CD4-positive, alpha-beta T cell (primary cell): ENCODE measurements around the gene LRPAP1. TPM values are rescaled to one million over a fixed set of nuclear protein-coding genes. Genes with fewer than 3 reads are reported as not detected.

ENCODE experiments used
- ATAC-seq: fragments of 200-7000 bp; cut with Tn5 transposase; one replicate; pipeline ENCODE4 v1.10.0; 2022; ENCODE audit warnings: mild to moderate bottlenecking; ENCODE audit not compliant: poor library complexity
- CTCF ChIA-PET: fragments of 350-600 bp; sonication (Branson Sonifier 250); formaldehyde crosslinking; loops from one replicate; lab custom pipeline; 2021; ENCODE audit warnings: antibody characterized with exemption, inconsistent platforms; lab: Charles Lee
- POLR2A ChIA-PET: fragments of 350-600 bp; sonication (Branson Sonifier 250); formaldehyde crosslinking; loops from one replicate; lab custom pipeline; 2021; ENCODE audit warnings: antibody characterized with exemption, inconsistent platforms; lab: Charles Lee
- DNase-seq, 14 experiments: peaks; one replicate each; pipeline ENCODE4 v3.0.0-alpha.2; 2013 to 2020; ENCODE audit warnings: mixed read lengths in 2 of 14
- H3K27ac ChIP-seq, 2 donors: one replicate each; pipeline versions ENCODE4 v1.5.1 to v1.7.0; 2013; ENCODE audit warnings: low read length in 2 of 2, low read depth in 1 of 2, mild to moderate bottlenecking in 1 of 2
- H3K27me3 ChIP-seq, 2 experiments: 1 replicate in 1 of 2; 2 replicates in 1 of 2; pipeline versions ENCODE4 v1.6.1 to v1.7.0; 2013; ENCODE audit warnings: low read length in 2 of 2, control low read depth in 1 of 2, mild to moderate bottlenecking in 1 of 2, moderate library complexity in 1 of 2; ENCODE audit not compliant: insufficient read depth in 2 of 2, control insufficient read depth in 1 of 2
- H3K36me3 ChIP-seq: one replicate; pipeline ENCODE4 v1.6.1; 2013; ENCODE audit warnings: low read length, control low read depth; ENCODE audit not compliant: insufficient read depth
- H3K4me1 ChIP-seq: one replicate; pipeline ENCODE4 v1.6.1; 2013; ENCODE audit warnings: low read length, control low read depth; ENCODE audit not compliant: insufficient read depth
- H3K4me3 ChIP-seq: one replicate; pipeline ENCODE4 v1.5.1; 2013; ENCODE audit warnings: mild to moderate bottlenecking, low read length, moderate library complexity
- H3K9me3 ChIP-seq, 2 experiments: 1 replicate in 1 of 2; 2 replicates in 1 of 2; pipeline versions ENCODE4 v1.6.1 to v1.7.0; 2013; ENCODE audit warnings: low read length in 2 of 2, mild to moderate bottlenecking in 2 of 2, control low read depth in 1 of 2, moderate library complexity in 1 of 2; ENCODE audit not compliant: control insufficient read depth in 1 of 2, insufficient read depth in 1 of 2
- H3K27ac Mint-ChIP-seq: one replicate; pipeline ENCODE4 v1.8.0; 2020; ENCODE audit warnings: mixed read lengths
- H3K27me3 Mint-ChIP-seq: one replicate; pipeline ENCODE4 v1.8.0; 2021; ENCODE audit warnings: mixed read lengths
- H3K36me3 Mint-ChIP-seq: one replicate; pipeline ENCODE4 v1.8.0; 2021; ENCODE audit warnings: low read depth, mixed read lengths
- H3K4me1 Mint-ChIP-seq: one replicate; pipeline ENCODE4 v1.8.0; 2021; ENCODE audit warnings: low read depth, mixed read lengths
- H3K4me3 Mint-ChIP-seq: one replicate; pipeline ENCODE4 v1.8.0; 2020; ENCODE audit warnings: mild to moderate bottlenecking, mixed read lengths
- H3K9me3 Mint-ChIP-seq: one replicate; pipeline ENCODE4 v1.8.0; 2020; ENCODE audit warnings: mixed read lengths
- intact Hi-C, 2 experiments: fragments of 100-400 bp; cut with DNase I in 1 of 2; cut with micrococcal nuclease in 1 of 2; formaldehyde crosslinking; loops; one replicate each; pipeline versions ENCODE4 v1.15.1 to v1.9.0; 2023 to 2025; cut with DNase I, micrococcal nuclease
- total RNA-seq, 174 experiments: library from RNA in 2 of 174; stranded (reverse) in 2 of 174; gene quantifications; one replicate each; pipeline ENCODE4 v1.2.3 and lab custom pipeline; 2021 to 2026
- TF ChIP-seq, protein P1 (sequence below): fragments of 200-600 bp; IDR thresholded peaks from one replicate; pipeline ENCODE4 v1.8.0; 2022; ENCODE audit warnings: antibody characterized with exemption, mild to moderate bottlenecking

Gene LRPAP1
- total RNA-seq, 2 experiments from 2014 or later, result 84.2 to 88.0 TPM

DNA sequence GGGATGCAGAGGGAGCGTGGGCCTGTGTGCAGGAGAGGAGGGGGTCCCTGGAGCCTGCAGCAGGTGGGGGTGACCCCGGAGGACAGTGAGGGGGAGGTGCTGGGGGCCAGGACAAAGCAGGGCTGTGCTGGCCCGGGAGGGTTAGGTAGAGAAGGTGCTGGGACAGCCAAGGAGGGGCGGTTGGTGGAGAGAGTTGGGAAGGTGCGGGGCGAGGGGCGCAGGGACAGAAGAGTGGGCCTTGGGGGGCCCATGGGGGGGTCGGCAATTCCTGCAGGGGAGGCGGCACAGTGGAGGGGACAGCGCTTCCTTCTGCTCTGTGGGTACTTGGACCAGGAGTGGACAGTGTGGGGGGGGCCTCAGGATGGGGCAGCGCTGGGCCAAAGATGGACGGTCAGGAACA lies 32.5 kb downstream of the LRPAP1 start:
- ATAC-seq (no peak), DNase-seq (no peak)
- POLR2A ChIA-PET, result no interaction called here
- CTCF ChIA-PET, result no interaction called here
- H3K27ac Mint-ChIP-seq, result no peak overlapping the region
- Histone ChIP-seq H3K27ac (no peak overlapping the region), H3K4me3 (no peak overlapping the region), H3K27me3 (peaks cover 4 to 13% of the 10 kb centered on the region in 2 experiments), H3K36me3 (peaks cover 19% of the 10 kb centered on the region), H3K4me1 (no peaks in the 10 kb centered on the region), H3K9me3 (peaks cover 0 to 4% of the 10 kb centered on the region in 2 experiments)
- TF ChIP-seq, protein P1, sequence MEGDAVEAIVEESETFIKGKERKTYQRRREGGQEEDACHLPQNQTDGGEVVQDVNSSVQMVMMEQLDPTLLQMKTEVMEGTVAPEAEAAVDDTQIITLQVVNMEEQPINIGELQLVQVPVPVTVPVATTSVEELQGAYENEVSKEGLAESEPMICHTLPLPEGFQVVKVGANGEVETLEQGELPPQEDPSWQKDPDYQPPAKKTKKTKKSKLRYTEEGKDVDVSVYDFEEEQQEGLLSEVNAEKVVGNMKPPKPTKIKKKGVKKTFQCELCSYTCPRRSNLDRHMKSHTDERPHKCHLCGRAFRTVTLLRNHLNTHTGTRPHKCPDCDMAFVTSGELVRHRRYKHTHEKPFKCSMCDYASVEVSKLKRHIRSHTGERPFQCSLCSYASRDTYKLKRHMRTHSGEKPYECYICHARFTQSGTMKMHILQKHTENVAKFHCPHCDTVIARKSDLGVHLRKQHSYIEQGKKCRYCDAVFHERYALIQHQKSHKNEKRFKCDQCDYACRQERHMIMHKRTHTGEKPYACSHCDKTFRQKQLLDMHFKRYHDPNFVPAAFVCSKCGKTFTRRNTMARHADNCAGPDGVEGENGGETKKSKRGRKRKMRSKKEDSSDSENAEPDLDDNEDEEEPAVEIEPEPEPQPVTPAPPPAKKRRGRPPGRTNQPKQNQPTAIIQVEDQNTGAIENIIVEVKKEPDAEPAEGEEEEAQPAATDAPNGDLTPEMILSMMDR, result no peak
- no peaks in the 10 kb centered on the region for H3K27me3 Mint-ChIP-seq
- intact Hi-C loops, result no loop called here
- no peaks in the 10 kb centered on the region for H3K4me1 Mint-ChIP-seq
- H3K9me3 Mint-ChIP-seq, result no peaks in the 10 kb centered on the region
- peaks cover 19% of the 10 kb centered on the region for H3K36me3 Mint-ChIP-seq
- no peak overlapping the region for H3K4me3 Mint-ChIP-seq

DNA sequence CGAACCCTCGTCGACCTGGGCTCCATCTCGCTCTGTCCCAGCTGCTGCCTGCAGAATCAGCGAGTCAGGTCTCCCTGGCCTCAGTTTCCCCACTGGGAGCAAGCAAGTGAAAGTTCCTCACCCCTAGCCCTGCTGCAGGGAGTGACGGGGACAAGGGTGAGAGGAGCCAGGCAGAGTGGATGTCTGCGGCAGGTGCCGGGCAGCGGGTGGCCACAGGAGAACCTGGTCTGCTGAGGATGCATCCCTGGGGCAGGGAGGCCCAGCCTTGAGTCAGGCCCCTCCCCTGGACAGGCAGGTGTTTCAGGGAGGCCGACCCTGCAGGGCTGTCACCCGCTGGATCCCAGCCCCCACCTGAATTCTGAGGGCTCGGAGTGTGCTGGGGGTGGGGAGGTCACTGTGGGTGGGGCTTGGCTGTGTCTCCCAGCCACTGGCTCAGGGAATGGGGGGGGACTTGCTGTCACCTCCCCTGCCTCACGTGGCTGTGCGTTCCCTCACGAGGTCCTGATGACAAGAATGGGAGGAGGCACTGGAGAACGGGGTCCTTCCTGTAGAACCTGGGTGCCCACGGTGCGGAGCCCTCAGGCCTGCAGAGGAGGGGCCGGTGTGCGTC lies 33.2 kb downstream of the LRPAP1 start:
- Mint-ChIP-seq H3K4me1 (no peaks in the 10 kb centered on the region), H3K4me3 (no peak overlapping the region), H3K27me3 (no peaks in the 10 kb centered on the region), H3K9me3 (no peaks in the 10 kb centered on the region), H3K36me3 (peaks cover 17% of the 10 kb centered on the region), H3K27ac (no peak overlapping the region)
- Histone ChIP-seq H3K27me3 (peaks cover 9 to 18% of the 10 kb centered on the region in 2 experiments), H3K4me1 (no peaks in the 10 kb centered on the region), H3K36me3 (peaks cover 17% of the 10 kb centered on the region), H3K9me3 (peaks cover 0 to 4% of the 10 kb centered on the region in 2 experiments), H3K4me3 (no peak overlapping the region), H3K27ac (no peak overlapping the region)
- intact Hi-C loops, result no loop called here
- ChIA-PET CTCF (no interaction called here), POLR2A (no interaction called here)
- ATAC-seq (no peak), DNase-seq (no peak)
- TF ChIP-seq, protein P1, result no peak

DNA sequence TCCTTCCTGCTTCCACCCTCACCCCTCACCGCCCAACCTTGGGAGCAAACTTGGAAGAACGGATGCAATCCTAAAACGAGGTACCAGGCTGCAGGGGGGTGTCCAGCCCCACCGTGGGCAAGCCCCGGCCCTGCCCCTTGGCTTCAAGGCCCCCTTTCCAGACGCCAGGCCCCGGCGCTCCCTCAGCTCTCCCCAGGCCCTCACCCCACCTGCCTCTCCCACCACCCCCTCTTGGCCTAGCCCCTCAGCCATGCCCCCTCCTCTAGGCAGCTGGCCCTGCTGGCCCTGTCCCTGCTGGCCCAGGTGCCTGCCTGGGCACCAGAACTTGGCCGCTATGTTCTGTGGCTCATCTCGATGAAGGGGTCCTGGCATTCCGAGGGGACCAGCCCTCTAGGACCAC lies 33.8 kb downstream of the LRPAP1 start:
- Histone ChIP-seq H3K9me3 (peaks cover 0 to 9% of the 10 kb centered on the region in 2 experiments), H3K27me3 (peaks cover 13 to 24% of the 10 kb centered on the region in 2 experiments), H3K36me3 (peaks cover 15% of the 10 kb centered on the region), H3K4me3 (no peak overlapping the region), H3K4me1 (no peaks in the 10 kb centered on the region), H3K27ac (no peak overlapping the region)
- ChIA-PET POLR2A (no interaction called here), CTCF (no interaction called here)
- TF ChIP-seq, protein P1, result no peak
- no peak for ATAC-seq
- Mint-ChIP-seq H3K27ac (no peak overlapping the region), H3K36me3 (peaks cover 11% of the 10 kb centered on the region), H3K9me3 (no peaks in the 10 kb centered on the region), H3K27me3 (no peaks in the 10 kb centered on the region), H3K4me3 (no peak overlapping the region), H3K4me1 (no peaks in the 10 kb centered on the region)
- no peak for DNase-seq
- intact Hi-C loops, result no loop called here
